Neural cell (in vitro differentiated cells): Measurements from ENCODE around the gene OSBPL5. TPM values are rescaled to one million over a fixed set of nuclear protein-coding genes. Genes with fewer than 3 reads are reported as not detected.

Experiments used
- H2AFZ ChIP-seq: fragments of 200-600, 300-800 bp; sonication (generic), shearing (Covaris generic); 2 replicates; pipeline ENCODE4 v1.6.0; 2014; ENCODE audit warnings: low read depth, mild to moderate bottlenecking, antibody characterized with exemption, low read length, moderate library complexity
- H3F3A ChIP-seq: fragments of 200-600 bp; shearing (Covaris generic); 2 replicates; pipeline ENCODE4 v1.6.1; 2016; ENCODE audit warnings: mild to moderate bottlenecking, moderate library complexity, mixed read lengths, antibody characterized with exemption, low read length; ENCODE audit not compliant: insufficient read depth, poor library complexity, severe bottlenecking
- H3K27ac ChIP-seq: fragments of 200-600, 300-800 bp; sonication (generic), shearing (Covaris generic); 2 replicates; pipeline ENCODE4 v1.5.1; 2014; ENCODE audit warnings: mild to moderate bottlenecking, low read length, moderate library complexity
- H3K27me3 ChIP-seq: fragments of 300-800, 200-600 bp; sonication (generic), shearing (Covaris generic); 2 replicates; pipeline ENCODE4 v1.6.0; 2014; ENCODE audit warnings: mild to moderate bottlenecking, low read depth, low read length, moderate library complexity; ENCODE audit not compliant: insufficient read depth
- H3K36me3 ChIP-seq: fragments of 300-800, 200-600 bp; sonication (generic), shearing (Covaris generic); 2 replicates; pipeline ENCODE4 v1.5.1; 2014; ENCODE audit warnings: mild to moderate bottlenecking, antibody characterized with exemption, low read length, moderate library complexity; ENCODE audit not compliant: insufficient read depth
- H3K4me2 ChIP-seq: fragments of 300-800, 200-600 bp; sonication (generic), shearing (Covaris generic); 2 replicates; pipeline ENCODE4 v1.6.0; 2014; ENCODE audit warnings: mild to moderate bottlenecking, low read length
- H3K4me3 ChIP-seq: fragments of 300-800, 200-600 bp; sonication (generic), shearing (Covaris generic); 2 replicates; pipeline ENCODE4 v1.5.1; 2014; ENCODE audit warnings: mild to moderate bottlenecking, low read length, moderate library complexity
- H3K79me2 ChIP-seq: fragments of 200-600 bp; shearing (Covaris generic); replicated peaks from 2 replicates; pipeline ENCODE4 v1.6.0; 2014; ENCODE audit warnings: mild to moderate bottlenecking, low read length, moderate library complexity; ENCODE audit not compliant: insufficient read depth
- H3K9ac ChIP-seq: fragments of 300-800, 200-600 bp; sonication (generic), shearing (Covaris generic); 2 replicates; pipeline ENCODE4 v1.6.1; 2016; ENCODE audit warnings: mild to moderate bottlenecking, low read length, mixed read lengths
- H3K9me2 ChIP-seq: fragments of 200-600 bp; shearing (Covaris generic); 2 replicates; pipeline ENCODE4 v1.6.1; 2016; ENCODE audit warnings: mild to moderate bottlenecking, low read length, mixed read lengths; ENCODE audit not compliant: insufficient read depth
- H3K9me3 ChIP-seq: fragments of 200-600, 300-800 bp; sonication (generic), shearing (Covaris generic); 2 replicates; pipeline ENCODE4 v1.6.1; 2016; ENCODE audit warnings: mild to moderate bottlenecking, mixed run types, low read length, moderate library complexity, mixed read lengths
- H4K20me1 ChIP-seq: fragments of 200-600 bp; shearing (Covaris generic); 2 replicates; pipeline ENCODE4 v1.6.1; 2016; ENCODE audit warnings: mild to moderate bottlenecking, mixed run types; ENCODE audit not compliant: insufficient read depth
- EP300 ChIP-seq: fragments of 450-650 bp; conservative IDR thresholded peaks from 2 replicates; pipeline ENCODE4 v1.6.1; 2014; ENCODE audit warnings: antibody characterized with exemption, mild to moderate bottlenecking, moderate library complexity; ENCODE audit not compliant: poor library complexity, severe bottlenecking
- EZH2 ChIP-seq: fragments of 200-600, 300-800 bp; shearing (Covaris generic), sonication (generic); IDR thresholded peaks from 2 replicates; pipeline ENCODE4 v1.6.1; 2014; ENCODE audit warnings: antibody characterized with exemption, low read length, borderline replicate concordance, mild to moderate bottlenecking; ENCODE audit not compliant: insufficient read depth, poor library complexity, severe bottlenecking
- MXI1 ChIP-seq: fragments of 450-650 bp; conservative IDR thresholded peaks from 2 replicates; pipeline ENCODE4 v1.6.1; 2014; ENCODE audit warnings: antibody characterized with exemption, mild to moderate bottlenecking; ENCODE audit not compliant: poor library complexity, severe bottlenecking
- POLR2AphosphoS5 ChIP-seq: IDR thresholded peaks from 2 replicates; pipeline ENCODE4 v1.6.1; 2012
- RAD21 ChIP-seq: fragments of 450-650 bp; conservative IDR thresholded peaks from 2 replicates; pipeline ENCODE4 v1.6.1; 2014; ENCODE audit warnings: antibody characterized with exemption, mild to moderate bottlenecking, moderate library complexity
- TAF1 ChIP-seq: IDR thresholded peaks from 2 replicates; pipeline ENCODE4 v1.6.1; 2012; ENCODE audit warnings: low read depth
- polyA plus RNA-seq: library from polyadenylated mRNA; depleted of rRNA; stranded (reverse); fragments of >200 nt; gene quantifications from 2 replicates; pipeline ENCODE4 v1.2.3, GENCODE V29; 2014
- TF ChIP-seq, protein P1 (sequence below): fragments of 450-650 bp; IDR thresholded peaks from 2 replicates; pipeline ENCODE4 v1.5.1; 2014; ENCODE audit warnings: antibody characterized with exemption, mild to moderate bottlenecking, moderate library complexity; ENCODE audit not compliant: poor library complexity, severe bottlenecking
- TF ChIP-seq, protein P2 (sequence below): IDR thresholded peaks from 2 replicates; pipeline ENCODE4 v1.6.1; 2012; ENCODE audit warnings: borderline replicate concordance

OSBPL5 gene
- polyA plus RNA-seq, 1 donor from 2014 or later: 49.1 TPM

DNA sequence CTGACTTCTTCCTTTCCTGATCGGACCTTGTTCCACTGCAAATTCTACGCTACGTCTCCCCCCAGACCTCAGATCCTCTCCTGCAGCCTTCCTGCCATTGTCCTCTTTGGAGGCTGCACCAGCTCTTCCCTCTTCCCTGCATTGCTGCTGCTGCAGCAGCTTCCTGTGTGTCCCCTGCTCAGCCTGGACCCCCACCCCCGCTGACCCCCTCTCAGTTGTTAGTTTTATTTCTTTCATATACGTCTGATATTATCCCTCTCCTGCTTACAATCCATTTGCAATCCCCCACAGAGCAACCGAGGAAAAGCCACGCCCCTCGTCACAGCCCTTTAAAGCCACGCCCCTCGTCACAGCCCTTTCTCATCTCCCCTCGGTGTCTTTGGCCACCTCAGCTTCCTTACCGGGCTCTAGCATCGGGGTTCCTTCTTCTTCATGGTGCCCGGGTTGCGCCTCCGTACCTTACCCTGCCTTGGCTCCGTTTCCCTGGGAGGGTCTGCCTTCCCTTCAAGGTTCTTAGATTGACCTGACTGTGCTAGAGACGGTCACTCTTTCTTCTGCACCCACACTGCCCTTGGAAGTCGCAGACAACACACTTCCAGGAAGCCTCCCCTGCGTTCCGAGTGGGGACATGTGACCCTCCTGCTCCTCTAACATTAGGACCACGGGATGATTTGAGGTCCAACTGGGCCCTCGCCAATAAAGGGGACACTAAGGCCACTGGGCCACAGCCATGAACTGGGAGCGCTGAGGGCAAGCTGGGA lies 48.7 kb upstream of the OSBPL5 start:
- Histone ChIP-seq H3K4me2 (no peak overlapping the region), H3K27ac (no peak overlapping the region), H3K79me2 (no peaks in the 10 kb centered on the region), H3F3A (no peaks in the 10 kb centered on the region), H3K9ac (no peak overlapping the region), H3K9me3 (no peaks in the 10 kb centered on the region), H3K9me2 (no peaks in the 10 kb centered on the region), H2AFZ (no peak overlapping the region), H3K27me3 (no peaks in the 10 kb centered on the region), H3K36me3 (no peaks in the 10 kb centered on the region), H3K4me3 (no peak overlapping the region), H4K20me1 (no peaks in the 10 kb centered on the region)
- TF ChIP-seq EZH2 (no peak), TAF1 (no peak)
- TF ChIP-seq, protein P1, sequence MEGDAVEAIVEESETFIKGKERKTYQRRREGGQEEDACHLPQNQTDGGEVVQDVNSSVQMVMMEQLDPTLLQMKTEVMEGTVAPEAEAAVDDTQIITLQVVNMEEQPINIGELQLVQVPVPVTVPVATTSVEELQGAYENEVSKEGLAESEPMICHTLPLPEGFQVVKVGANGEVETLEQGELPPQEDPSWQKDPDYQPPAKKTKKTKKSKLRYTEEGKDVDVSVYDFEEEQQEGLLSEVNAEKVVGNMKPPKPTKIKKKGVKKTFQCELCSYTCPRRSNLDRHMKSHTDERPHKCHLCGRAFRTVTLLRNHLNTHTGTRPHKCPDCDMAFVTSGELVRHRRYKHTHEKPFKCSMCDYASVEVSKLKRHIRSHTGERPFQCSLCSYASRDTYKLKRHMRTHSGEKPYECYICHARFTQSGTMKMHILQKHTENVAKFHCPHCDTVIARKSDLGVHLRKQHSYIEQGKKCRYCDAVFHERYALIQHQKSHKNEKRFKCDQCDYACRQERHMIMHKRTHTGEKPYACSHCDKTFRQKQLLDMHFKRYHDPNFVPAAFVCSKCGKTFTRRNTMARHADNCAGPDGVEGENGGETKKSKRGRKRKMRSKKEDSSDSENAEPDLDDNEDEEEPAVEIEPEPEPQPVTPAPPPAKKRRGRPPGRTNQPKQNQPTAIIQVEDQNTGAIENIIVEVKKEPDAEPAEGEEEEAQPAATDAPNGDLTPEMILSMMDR: no peak
- TF ChIP-seq, protein P2, sequence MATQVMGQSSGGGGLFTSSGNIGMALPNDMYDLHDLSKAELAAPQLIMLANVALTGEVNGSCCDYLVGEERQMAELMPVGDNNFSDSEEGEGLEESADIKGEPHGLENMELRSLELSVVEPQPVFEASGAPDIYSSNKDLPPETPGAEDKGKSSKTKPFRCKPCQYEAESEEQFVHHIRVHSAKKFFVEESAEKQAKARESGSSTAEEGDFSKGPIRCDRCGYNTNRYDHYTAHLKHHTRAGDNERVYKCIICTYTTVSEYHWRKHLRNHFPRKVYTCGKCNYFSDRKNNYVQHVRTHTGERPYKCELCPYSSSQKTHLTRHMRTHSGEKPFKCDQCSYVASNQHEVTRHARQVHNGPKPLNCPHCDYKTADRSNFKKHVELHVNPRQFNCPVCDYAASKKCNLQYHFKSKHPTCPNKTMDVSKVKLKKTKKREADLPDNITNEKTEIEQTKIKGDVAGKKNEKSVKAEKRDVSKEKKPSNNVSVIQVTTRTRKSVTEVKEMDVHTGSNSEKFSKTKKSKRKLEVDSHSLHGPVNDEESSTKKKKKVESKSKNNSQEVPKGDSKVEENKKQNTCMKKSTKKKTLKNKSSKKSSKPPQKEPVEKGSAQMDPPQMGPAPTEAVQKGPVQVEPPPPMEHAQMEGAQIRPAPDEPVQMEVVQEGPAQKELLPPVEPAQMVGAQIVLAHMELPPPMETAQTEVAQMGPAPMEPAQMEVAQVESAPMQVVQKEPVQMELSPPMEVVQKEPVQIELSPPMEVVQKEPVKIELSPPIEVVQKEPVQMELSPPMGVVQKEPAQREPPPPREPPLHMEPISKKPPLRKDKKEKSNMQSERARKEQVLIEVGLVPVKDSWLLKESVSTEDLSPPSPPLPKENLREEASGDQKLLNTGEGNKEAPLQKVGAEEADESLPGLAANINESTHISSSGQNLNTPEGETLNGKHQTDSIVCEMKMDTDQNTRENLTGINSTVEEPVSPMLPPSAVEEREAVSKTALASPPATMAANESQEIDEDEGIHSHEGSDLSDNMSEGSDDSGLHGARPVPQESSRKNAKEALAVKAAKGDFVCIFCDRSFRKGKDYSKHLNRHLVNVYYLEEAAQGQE: no peak

DNA sequence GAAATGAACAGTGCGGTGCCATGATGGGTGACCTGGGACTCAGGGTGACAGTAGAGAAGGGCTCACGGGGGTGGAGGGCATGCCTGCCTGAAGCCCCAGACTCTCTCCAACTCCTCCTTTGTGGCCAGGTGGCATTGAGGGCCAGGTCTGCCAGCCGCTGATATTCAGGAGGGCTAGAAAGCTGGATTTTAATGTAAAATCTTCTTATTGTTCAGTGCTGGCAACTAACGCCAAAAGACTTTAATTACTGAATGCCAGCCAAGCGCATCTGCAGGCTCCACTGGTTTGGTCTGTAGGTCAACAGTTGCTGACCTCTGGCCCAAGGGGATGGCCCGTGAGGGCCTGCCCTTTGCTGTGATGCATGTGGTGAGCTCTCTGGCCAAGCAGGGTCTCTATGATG lies 43.2 kb upstream of the OSBPL5 start:
- Histone ChIP-seq H3K9me3 (no peaks in the 10 kb centered on the region), H4K20me1 (no peaks in the 10 kb centered on the region), H3K36me3 (no peaks in the 10 kb centered on the region), H3K9ac (no peak overlapping the region), H3K4me2 (no peak overlapping the region), H3K79me2 (no peaks in the 10 kb centered on the region), H3K27me3 (peaks cover 9% of the 10 kb centered on the region), H2AFZ (no peak overlapping the region), H3K27ac (no peak overlapping the region), H3F3A (no peaks in the 10 kb centered on the region), H3K9me2 (no peaks in the 10 kb centered on the region), H3K4me3 (no peak overlapping the region)
- no peak for TF ChIP-seq TAF1
- TF ChIP-seq, protein P1: no peak
- TF ChIP-seq EZH2: no peak
- no peak for TF ChIP-seq EP300
- no peak for TF ChIP-seq POLR2AphosphoS5
- TF ChIP-seq, protein P2: no peak
- TF ChIP-seq MXI1: no peak
- TF ChIP-seq RAD21: no peak
